IPS-15b (cell line): ENCODE measurements around the gene RUSF1.
"Not testable (repeated sequence)": the region's sequence is repeated elsewhere in the genome, so short reads cannot be mapped to it uniquely, and the experiment has no call there.

Experiments used
- H3K27me3 ChIP-seq: one replicate; pipeline ENCODE4 v1.6.1; 2013; ENCODE audit warnings: low read length; ENCODE audit not compliant: control insufficient read depth, insufficient read depth
- H3K36me3 ChIP-seq: one replicate; pipeline ENCODE4 v1.6.1; 2013; ENCODE audit warnings: low read length; ENCODE audit not compliant: control insufficient read depth, insufficient read depth
- H3K4me1 ChIP-seq: one replicate; pipeline ENCODE4 v1.6.1; 2013; ENCODE audit warnings: mild to moderate bottlenecking, low read length; ENCODE audit not compliant: control insufficient read depth, insufficient read depth
- H3K4me3 ChIP-seq: one replicate; pipeline ENCODE4 v1.5.1; 2013; ENCODE audit warnings: low read depth, low read length
- H3K9ac ChIP-seq: one replicate; pipeline ENCODE4 v1.6.1; 2013; ENCODE audit warnings: low read depth, mild to moderate bottlenecking, low read length
- H3K9me3 ChIP-seq: one replicate; pipeline ENCODE4 v1.6.1; 2013; ENCODE audit warnings: mild to moderate bottlenecking, low read length; ENCODE audit not compliant: control insufficient read depth, insufficient read depth

Gene RUSF1

GRCh38 chr16:31484048-31484447 is 24.1 kb downstream of the RUSF1 start:
- H3K36me3 ChIP-seq, H3K4me1 ChIP-seq, H3K9ac ChIP-seq, H3K4me3 ChIP-seq, H3K9me3 ChIP-seq: not testable (repeated sequence)
- H3K27me3 ChIP-seq: peaks cover 74% of the 10 kb centered on the region

GRCh38 chr16:31483081-31483480 is 25.1 kb downstream of the RUSF1 start, which contains the start of gene SLC5A2:
Gene SLC5A2 (plus strand): TSS chr16:31483123. CDS start chr16:31483137, 14 bp downstream.
- no peak within 1 kb of the TSS for H3K4me3 ChIP-seq
- no peaks in the 10 kb centered on the region for H3K4me1 ChIP-seq
- no peaks in the 10 kb centered on the region for H3K9me3 ChIP-seq
- no peak within 1 kb of the TSS for H3K9ac ChIP-seq
- H3K36me3 ChIP-seq: no peaks in the 10 kb centered on the region
- H3K27me3 ChIP-seq: peaks cover 69% of the 10 kb centered on the region

- H3K4me3 ChIP-seq: no peak overlapping the region
- H3K9ac ChIP-seq: no peak overlapping the region
- no peaks in the 10 kb centered on the region for H3K36me3 ChIP-seq
- H3K4me1 ChIP-seq: no peaks in the 10 kb centered on the region
- peaks cover 50% of the 10 kb centered on the region for H3K27me3 ChIP-seq
- no peaks in the 10 kb centered on the region for H3K9me3 ChIP-seq
Observed at GRCh38 chr16:31480851-31481536, 27.2 kb downstream of the RUSF1 start.

GRCh38 chr16:31479751-31480150 is 28.4 kb downstream of the RUSF1 start:
- H3K9me3 ChIP-seq: no peaks in the 10 kb centered on the region
- H3K36me3 ChIP-seq: no peaks in the 10 kb centered on the region
- no peaks in the 10 kb centered on the region for H3K4me1 ChIP-seq
- H3K27me3 ChIP-seq: peaks cover 51% of the 10 kb centered on the region
- H3K4me3 ChIP-seq: no peak overlapping the region
- H3K9ac ChIP-seq: no peak overlapping the region

GRCh38 chr16:31478956-31479355 is 29.2 kb downstream of the RUSF1 start:
- no peaks in the 10 kb centered on the region for H3K36me3 ChIP-seq
- H3K9me3 ChIP-seq: no peaks in the 10 kb centered on the region
- no peak overlapping the region for H3K4me3 ChIP-seq
- no peaks in the 10 kb centered on the region for H3K4me1 ChIP-seq
- H3K27me3 ChIP-seq: peaks cover 58% of the 10 kb centered on the region
- no peak overlapping the region for H3K9ac ChIP-seq

- H3K36me3 ChIP-seq: no peaks in the 10 kb centered on the region
- H3K4me3 ChIP-seq: peak overlapping the region; percentile 75
- no peaks in the 10 kb centered on the region for H3K4me1 ChIP-seq
- H3K9ac ChIP-seq: peak overlapping the region; percentile 54
- H3K27me3 ChIP-seq: peaks cover 63% of the 10 kb centered on the region
- H3K9me3 ChIP-seq: no peaks in the 10 kb centered on the region
Observed at GRCh38 chr16:31477220-31478216, 30.7 kb downstream of the RUSF1 start.

GRCh38 chr16:31476303-31477219 is 31.6 kb downstream of the RUSF1 start:
- H3K36me3 ChIP-seq: no peaks in the 10 kb centered on the region
- H3K4me3 ChIP-seq: peak overlapping the region; percentile 75
- peaks cover 57% of the 10 kb centered on the region for H3K27me3 ChIP-seq
- peaks cover under 1% of the 10 kb centered on the region for H3K4me1 ChIP-seq
- H3K9ac ChIP-seq: no peak overlapping the region
- no peaks in the 10 kb centered on the region for H3K9me3 ChIP-seq

- peaks cover 54% of the 10 kb centered on the region for H3K27me3 ChIP-seq
- peak overlapping the region; percentile 68 for H3K4me3 ChIP-seq
- H3K9ac ChIP-seq: no peak overlapping the region
- peaks cover 7% of the 10 kb centered on the region for H3K4me1 ChIP-seq
- H3K9me3 ChIP-seq: no peaks in the 10 kb centered on the region
- H3K36me3 ChIP-seq: no peaks in the 10 kb centered on the region
Observed at GRCh38 chr16:31475946-31476302, 32.3 kb downstream of the RUSF1 start.

GRCh38 chr16:31474773-31475738 is 33.1 kb downstream of the RUSF1 start:
- Histone ChIP-seq H3K36me3 (no peaks in the 10 kb centered on the region), H3K27me3 (peaks cover 48% of the 10 kb centered on the region), H3K9me3 (no peaks in the 10 kb centered on the region), H3K4me3 (no peak overlapping the region), H3K4me1 (peaks cover 7% of the 10 kb centered on the region), H3K9ac (no peak overlapping the region)

GRCh38 chr16:31474173-31474714 is 33.9 kb downstream of the RUSF1 start:
- Histone ChIP-seq H3K36me3 (no peaks in the 10 kb centered on the region), H3K4me3 (no peak overlapping the region), H3K4me1 (peaks cover 7% of the 10 kb centered on the region), H3K27me3 (peaks cover 40% of the 10 kb centered on the region), H3K9me3 (no peaks in the 10 kb centered on the region), H3K9ac (no peak overlapping the region)
